Activated CD4-positive, alpha-beta T cell treated with anti-CD3 and anti-CD28 coated beads, Interleukin-2, amount 50 U/mL, for 16 hours (primary cell): ENCODE data around the gene EFEMP2.

ENCODE experiments used
- DNase-seq: peaks from one replicate; pipeline ENCODE4 v3.0.0-alpha.2; 2020

EFEMP2 gene

GRCh38 chr11:65817835-65818680 lies 54.5 kb downstream of the EFEMP2 start:
- DNase-seq: peak; percentile 93

GRCh38 chr11:65817312-65817834 lies 55.2 kb downstream of the EFEMP2 start:
- no peak for DNase-seq

- no peak for DNase-seq
Observed at GRCh38 chr11:65816696-65817095, 55.9 kb downstream of the EFEMP2 start.
